ENCODE results near the gene PACRG.

DNA sequence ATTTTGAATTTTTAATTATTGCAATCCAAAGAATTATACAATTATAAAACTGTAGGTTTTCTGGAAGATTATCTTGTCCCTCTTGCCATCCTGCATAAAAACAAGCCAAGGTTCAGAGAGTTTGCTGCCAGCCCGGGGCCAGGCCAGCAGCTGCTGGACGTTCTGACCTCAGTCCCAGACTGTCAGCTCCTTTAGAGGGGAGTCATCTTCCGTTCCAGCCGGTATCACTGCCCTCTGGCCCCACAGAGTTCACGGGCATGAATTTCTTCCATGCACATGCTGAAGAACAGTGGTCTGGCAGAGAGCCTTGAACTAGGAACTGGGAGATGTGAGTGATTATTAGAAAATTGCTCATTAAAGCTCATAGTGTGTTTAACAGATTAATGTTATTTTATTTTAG lies 556.4 kb downstream of the PACRG start:
- no peak for TF ChIP-seq GATA2 (IDR thresholded peaks at IDR 0.05; ENCODE audit: low read depth, low read length)
- no peak for TF ChIP-seq GATA3 (IDR thresholded peaks at IDR 0.05; ENCODE audit: low read depth, low read length)
